A673 (cell line): ENCODE data around the gene PRKCA. TPM values are rescaled to one million over a fixed set of nuclear protein-coding genes. Genes with fewer than 3 reads are reported as not detected.
"Not testable (repeated sequence)": the region's sequence is repeated elsewhere in the genome, so short reads cannot be mapped to it uniquely, and the experiment has no call there.

ENCODE experiments used
- BruUV-seq: library from RNA; stranded (reverse); fragments of 400-500 nt; replicated peaks from 2 replicates; lab custom pipeline; 2021; lab: Mats Ljungman, UMichigan
- CTCF ChIA-PET: fragments of 300-600 bp; sonication (Branson Sonifier 250); formaldehyde crosslinking; loops from one replicate; lab custom pipeline; 2022; ENCODE audit warnings: antibody characterized with exemption; lab: Charles Lee
- POLR2A ChIA-PET: fragments of 300-600 bp; sonication (Branson Sonifier 250); formaldehyde crosslinking; loops from one replicate; lab custom pipeline; 2022; ENCODE audit warnings: antibody characterized with exemption; ENCODE audit not compliant: low non-redundant PET; lab: Charles Lee
- DNase-seq: peaks from one replicate; pipeline ENCODE4 v3.0.0-alpha.2; 2015; ENCODE audit warnings: low spot score
- H3K27ac ChIP-seq: fragments of 200-600 bp; sonication (generic); 2 replicates; pipeline ENCODE4 v1.5.1; 2016; ENCODE audit warnings: mixed run types, low read depth, mild to moderate bottlenecking, mixed read lengths, antibody characterized with exemption, low read length; ENCODE audit not compliant: poor library complexity, severe bottlenecking
- H3K27me3 ChIP-seq: fragments of 200-600 bp; sonication (generic); replicated peaks from 2 replicates; pipeline ENCODE4 v1.6.1; 2017; ENCODE audit warnings: mixed run types, low read depth, mild to moderate bottlenecking, mixed read lengths, antibody characterized with exemption, low read length; ENCODE audit not compliant: insufficient read depth, poor library complexity
- H3K36me3 ChIP-seq: fragments of 200-600 bp; sonication (generic); 2 replicates; pipeline ENCODE4 v1.6.1; 2016; ENCODE audit warnings: mixed run types, mild to moderate bottlenecking, mixed read lengths, antibody characterized with exemption, low read length; ENCODE audit not compliant: insufficient read depth, poor library complexity, severe bottlenecking
- H3K4me1 ChIP-seq: fragments of 200-600 bp; sonication (generic); 2 replicates; pipeline ENCODE4 v1.6.1; 2017; ENCODE audit warnings: mixed run types, mild to moderate bottlenecking, mixed read lengths, antibody characterized with exemption, low read length; ENCODE audit not compliant: insufficient read depth, poor library complexity, severe bottlenecking
- H3K4me3 ChIP-seq: fragments of 200-600 bp; sonication (generic); 2 replicates; pipeline ENCODE4 v1.5.1; 2016; ENCODE audit warnings: low read depth, mixed run types, mild to moderate bottlenecking, mixed read lengths, low read length; ENCODE audit not compliant: poor library complexity, severe bottlenecking
- H3K9me3 ChIP-seq: fragments of 200-600 bp; sonication (generic); 2 replicates; pipeline ENCODE4 v1.6.1; 2016; ENCODE audit warnings: mixed run types, low read depth, mild to moderate bottlenecking, mixed read lengths, antibody characterized with exemption, low read length; ENCODE audit not compliant: poor library complexity, severe bottlenecking
- CTCF ChIP-seq: fragments of 300-800, 200-600 bp; sonication (generic); conservative IDR thresholded peaks from 2 replicates; pipeline ENCODE4 v1.5.1; 2017; ENCODE audit warnings: low read depth, mild to moderate bottlenecking, antibody characterized with exemption, low read length, moderate library complexity, mixed read lengths
- EZH2 ChIP-seq: fragments of 200-600 bp; sonication (generic); IDR thresholded peaks from 2 replicates; pipeline ENCODE4 v1.6.1; 2017; ENCODE audit warnings: borderline replicate concordance, low read depth, mild to moderate bottlenecking, mixed read lengths, antibody characterized with exemption, low read length; ENCODE audit not compliant: poor library complexity, severe bottlenecking
- intact Hi-C: fragments of 100-400 bp; cut with micrococcal nuclease; formaldehyde crosslinking; loops from one replicate; pipeline ENCODE4 v1.10.0; 2022; ENCODE audit not compliant: unreplicated experiment
- total RNA-seq: library from RNA; stranded (reverse); gene quantifications from 2 replicates; pipeline ENCODE4 v1.2.3, GENCODE V29; 2021

The PRKCA gene
- total RNA-seq, 1 experiment from 2014 or later: 16.3 TPM

- Histone ChIP-seq H3K27me3 (no peaks in the 10 kb centered on the region), H3K4me1 (peaks cover 16% of the 10 kb centered on the region), H3K4me3 (no peak overlapping the region), H3K27ac (no peak overlapping the region), H3K9me3 (no peaks in the 10 kb centered on the region), H3K36me3 (no peaks in the 10 kb centered on the region)
- ChIA-PET CTCF (no interaction called here), POLR2A (no interaction called here)
- DNase-seq: no peak
- BruUV-seq: no TSS peak
- intact Hi-C loops: no loop called here
- TF ChIP-seq EZH2 (no peak), CTCF (no peak)
Measured at GRCh38 chr17:66620528-66620927, 318.1 kb downstream of the PRKCA start.

- POLR2A ChIA-PET, CTCF ChIA-PET: not testable (repeated sequence)
Measured at GRCh38 chr17:66624630-66625029, 322.2 kb downstream of the PRKCA start.

GRCh38 chr17:66625311-66625767 is 322.9 kb downstream of the PRKCA start:
- intact Hi-C loops: loop anchor here (1.0 kb wide), 2 partner anchors 370 to 425 kb away; no protein-coding TSS in a partner anchor
- H3K4me1 ChIP-seq: peaks cover 4% of the 10 kb centered on the region
- ChIA-PET POLR2A (no interaction called here), CTCF (no interaction called here)
- H3K36me3 ChIP-seq: no peaks in the 10 kb centered on the region
- no peak overlapping the region for H3K27ac ChIP-seq
- H3K9me3 ChIP-seq: no peaks in the 10 kb centered on the region
- BruUV-seq: no TSS peak
- H3K27me3 ChIP-seq: no peaks in the 10 kb centered on the region
- no peak for TF ChIP-seq EZH2
- TF ChIP-seq CTCF: peak; percentile 70
- no peak overlapping the region for H3K4me3 ChIP-seq
- peak; percentile 70 for DNase-seq

More at GRCh38 chr17:66624630-66625029, 322.2 kb downstream of the PRKCA start:
- not testable (repeated sequence) for BruUV-seq, H3K27ac ChIP-seq, H3K36me3 ChIP-seq, DNase-seq, H3K4me1 ChIP-seq, H3K27me3 ChIP-seq, H3K9me3 ChIP-seq, H3K4me3 ChIP-seq
- intact Hi-C loops: loop anchor here (1.0 kb wide), 2 partner anchors 369 to 424 kb away; no protein-coding TSS in a partner anchor

GRCh38 chr17:66627985-66628384 is 325.6 kb downstream of the PRKCA start:
- ChIA-PET CTCF (no interaction called here), POLR2A (no interaction called here)
- Histone ChIP-seq H3K27ac (no peak overlapping the region), H3K4me1 (peaks cover 4% of the 10 kb centered on the region), H3K36me3 (no peaks in the 10 kb centered on the region), H3K9me3 (no peaks in the 10 kb centered on the region), H3K4me3 (no peak overlapping the region), H3K27me3 (no peaks in the 10 kb centered on the region)
- intact Hi-C loops: no loop called here
- DNase-seq: no peak
- TF ChIP-seq EZH2 (no peak), CTCF (no peak)
- no TSS peak for BruUV-seq
